ENCODE data around the gene IRF8. TPM values are rescaled to one million over a fixed set of nuclear protein-coding genes. Genes with fewer than 3 reads are reported as not detected.

IRF8 gene
- total RNA-seq, 1 donor from 2014 or later, result 0.59 TPM

- no peak for TF ChIP-seq EZH2 (IDR thresholded peaks at IDR 0.05; ENCODE audit: insufficient read depth, low read length)
- TF ChIP-seq CTCF (IDR thresholded peaks at IDR 0.05; ENCODE audit: insufficient read depth, low read depth, low read length), result no peak
- Mint-ChIP-seq H3K4me3 (ENCODE audit: unreplicated experiment) (no peak overlapping the region), H3K27me3 (ENCODE audit: low read depth, unreplicated experiment) (peaks cover 44% of the 10 kb centered on the region), H3K4me1 (ENCODE audit: low read depth, unreplicated experiment) (peaks cover 13% of the 10 kb centered on the region), H3K36me3 (ENCODE audit: low read depth, unreplicated experiment) (peaks cover 4% of the 10 kb centered on the region), H3K27ac (ENCODE audit: unreplicated experiment) (peak overlapping the region; percentile 53), H3K9me3 (ENCODE audit: unreplicated experiment) (peaks cover 30% of the 10 kb centered on the region)
- H3K4me3 ChIP-seq (ENCODE audit: insufficient read depth, low read depth, low read length), result no peak overlapping the region
- H4K20me1 ChIP-seq (ENCODE audit: insufficient read depth, low read length), result no peaks in the 10 kb centered on the region
- H3K36me3 ChIP-seq (ENCODE audit: insufficient read depth, low read length), result no peaks in the 10 kb centered on the region
- no peak overlapping the region for H2AFZ ChIP-seq (ENCODE audit: low read depth, low read length)
- H3K27me3 ChIP-seq (ENCODE audit: insufficient read depth, low read length), result peaks cover 24% of the 10 kb centered on the region
- FAIRE-seq (no peak), DNase-seq (ENCODE audit: low read depth) (peak; percentile 39)
- no peaks in the 10 kb centered on the region for H3K9me3 ChIP-seq (ENCODE audit: insufficient read depth, low read depth, low read length)
- H3K79me2 ChIP-seq (ENCODE audit: insufficient read depth, low read length), result no peaks in the 10 kb centered on the region
- H3K9ac ChIP-seq (ENCODE audit: low read length), result no peak overlapping the region
- no peaks in the 10 kb centered on the region for H3K4me1 ChIP-seq (ENCODE audit: insufficient read depth, low read length)
- H3K27ac ChIP-seq (ENCODE audit: low read depth, low read length), result no peak overlapping the region
- H3K4me2 ChIP-seq (ENCODE audit: low read length), result no peak overlapping the region
Measured at GRCh38 chr16:85935974-85936760, 37.2 kb downstream of the IRF8 start.

- H3K27me3 Mint-ChIP-seq (ENCODE audit: low read depth, unreplicated experiment), result peaks cover 45% of the 10 kb centered on the region
- no peak overlapping the region for H3K27ac ChIP-seq (ENCODE audit: low read depth, low read length)
- peak; percentile 31 for DNase-seq (ENCODE audit: low read depth)
- H2AFZ ChIP-seq (ENCODE audit: low read depth, low read length), result no peak overlapping the region
- no peak for FAIRE-seq
- no peaks in the 10 kb centered on the region for H3K4me1 ChIP-seq (ENCODE audit: insufficient read depth, low read length)
- no peaks in the 10 kb centered on the region for H4K20me1 ChIP-seq (ENCODE audit: insufficient read depth, low read length)
- H3K9me3 Mint-ChIP-seq (ENCODE audit: unreplicated experiment), result peaks cover 30% of the 10 kb centered on the region
- no peak overlapping the region for H3K4me3 ChIP-seq (ENCODE audit: insufficient read depth, low read depth, low read length)
- no peak overlapping the region for H3K9ac ChIP-seq (ENCODE audit: low read length)
- H3K9me3 ChIP-seq (ENCODE audit: insufficient read depth, low read depth, low read length), result no peaks in the 10 kb centered on the region
- H3K36me3 ChIP-seq (ENCODE audit: insufficient read depth, low read length), result no peaks in the 10 kb centered on the region
- H3K4me2 ChIP-seq (ENCODE audit: low read length), result no peak overlapping the region
- H3K27ac Mint-ChIP-seq (ENCODE audit: unreplicated experiment), result peak overlapping the region; percentile 43
- no peak for TF ChIP-seq EZH2 (IDR thresholded peaks at IDR 0.05; ENCODE audit: insufficient read depth, low read length)
- no peak for TF ChIP-seq CTCF (IDR thresholded peaks at IDR 0.05; ENCODE audit: insufficient read depth, low read depth, low read length)
- peaks cover 4% of the 10 kb centered on the region for H3K36me3 Mint-ChIP-seq (ENCODE audit: low read depth, unreplicated experiment)
- no peaks in the 10 kb centered on the region for H3K79me2 ChIP-seq (ENCODE audit: insufficient read depth, low read length)
- H3K27me3 ChIP-seq (ENCODE audit: insufficient read depth, low read length), result peaks cover 27% of the 10 kb centered on the region
- H3K4me3 Mint-ChIP-seq (ENCODE audit: unreplicated experiment), result no peak overlapping the region
- H3K4me1 Mint-ChIP-seq (ENCODE audit: low read depth, unreplicated experiment), result peaks cover 13% of the 10 kb centered on the region
Measured at GRCh38 chr16:85936816-85937215, 37.9 kb downstream of the IRF8 start.

GRCh38 chr16:85940214-85940613 lies 41.3 kb downstream of the IRF8 start:
- Mint-ChIP-seq H3K27me3 (ENCODE audit: low read depth, unreplicated experiment) (peaks cover 48% of the 10 kb centered on the region), H3K4me3 (ENCODE audit: unreplicated experiment) (no peak overlapping the region), H3K9me3 (ENCODE audit: unreplicated experiment) (peaks cover 25% of the 10 kb centered on the region), H3K4me1 (ENCODE audit: low read depth, unreplicated experiment) (peaks cover 11% of the 10 kb centered on the region), H3K27ac (ENCODE audit: unreplicated experiment) (no peak overlapping the region), H3K36me3 (ENCODE audit: low read depth, unreplicated experiment) (peaks cover 3% of the 10 kb centered on the region)
- no peak for FAIRE-seq
- Histone ChIP-seq H3K36me3 (ENCODE audit: insufficient read depth, low read length) (no peaks in the 10 kb centered on the region), H2AFZ (ENCODE audit: low read depth, low read length) (no peak overlapping the region), H3K9me3 (ENCODE audit: insufficient read depth, low read depth, low read length) (peaks cover 2% of the 10 kb centered on the region), H3K27me3 (ENCODE audit: insufficient read depth, low read length) (peaks cover 34% of the 10 kb centered on the region), H3K9ac (ENCODE audit: low read length) (no peak overlapping the region), H3K79me2 (ENCODE audit: insufficient read depth, low read length) (no peaks in the 10 kb centered on the region), H4K20me1 (ENCODE audit: insufficient read depth, low read length) (no peaks in the 10 kb centered on the region), H3K27ac (ENCODE audit: low read depth, low read length) (no peak overlapping the region), H3K4me1 (ENCODE audit: insufficient read depth, low read length) (no peaks in the 10 kb centered on the region), H3K4me2 (ENCODE audit: low read length) (no peak overlapping the region), H3K4me3 (ENCODE audit: insufficient read depth, low read depth, low read length) (no peak overlapping the region)
- DNase-seq (ENCODE audit: low read depth), result no peak
- TF ChIP-seq CTCF (IDR thresholded peaks at IDR 0.05; ENCODE audit: insufficient read depth, low read depth, low read length), result no peak
- no peak for TF ChIP-seq EZH2 (IDR thresholded peaks at IDR 0.05; ENCODE audit: insufficient read depth, low read length)

Measured in astrocyte (in vitro differentiated cells and primary cell).